Tongue (tissue), 2 donors: ENCODE data around the gene SH2B2. TPM values are rescaled to one million over a fixed set of nuclear protein-coding genes. Genes with fewer than 3 reads are reported as not detected.
A peak's percentile ranks its signal among the peaks of the same experiment; 100 is the strongest.
"Not testable (repeated sequence)": the region's sequence is repeated elsewhere in the genome, so short reads cannot be mapped to it uniquely, and the experiment has no call there.

Source experiments
- DNase-seq: peaks from one replicate; pipeline ENCODE4 v3.0.0-alpha.2; 2015
- total RNA-seq: library from RNA; depleted of rRNA; stranded (reverse); fragments of >200 nt; gene quantifications from one replicate; pipeline ENCODE4 v1.2.3, GENCODE V29; 2014

SH2B2 gene
- total RNA-seq, 1 donor from 2014 or later: 15.9 TPM

DNA sequence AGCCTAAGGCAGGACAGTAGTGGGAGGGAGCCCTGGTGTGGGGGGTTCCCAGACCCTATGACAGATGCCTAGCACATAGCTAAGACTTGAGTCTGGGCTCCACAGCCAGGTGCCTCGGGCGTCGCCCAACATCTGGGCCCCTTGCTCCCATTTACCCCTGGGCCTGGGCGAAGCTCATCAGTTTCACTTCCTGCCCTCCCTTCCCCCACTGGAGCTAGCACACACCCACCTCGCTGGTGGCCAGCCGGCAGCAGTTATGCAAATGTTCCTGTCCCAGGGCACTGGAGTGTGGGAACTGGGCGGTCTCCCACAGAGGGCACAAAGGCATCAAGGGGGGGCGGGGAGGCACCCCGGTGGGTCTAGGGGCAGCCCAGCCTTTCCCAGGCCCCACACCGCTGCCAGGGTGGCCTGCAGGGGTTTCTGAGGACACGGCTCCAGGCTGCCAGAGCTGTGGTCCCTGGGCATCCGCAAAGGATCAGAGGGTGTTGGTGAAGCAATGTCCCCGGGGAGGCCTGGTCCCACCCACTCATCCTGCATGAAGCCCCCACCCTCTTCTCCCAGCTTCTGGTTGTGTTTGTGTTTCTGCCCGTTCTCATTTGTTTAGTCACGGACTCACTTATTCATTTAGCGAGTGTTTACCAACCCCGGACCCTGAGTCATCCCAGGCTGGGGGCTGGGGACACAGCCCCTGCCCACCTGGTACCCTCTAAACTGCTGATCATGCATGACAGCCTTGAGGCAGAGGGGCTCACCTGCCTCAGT is 20.4 kb downstream of the SH2B2 start:
- peak; percentile 62 for DNase-seq

GRCh38 chr7:102310414-102310815 is 23.7 kb downstream of the SH2B2 start:
- DNase-seq: no peak

- DNase-seq: no peak
Measured at GRCh38 chr7:102312317-102312716, 25.6 kb downstream of the SH2B2 start.

DNA sequence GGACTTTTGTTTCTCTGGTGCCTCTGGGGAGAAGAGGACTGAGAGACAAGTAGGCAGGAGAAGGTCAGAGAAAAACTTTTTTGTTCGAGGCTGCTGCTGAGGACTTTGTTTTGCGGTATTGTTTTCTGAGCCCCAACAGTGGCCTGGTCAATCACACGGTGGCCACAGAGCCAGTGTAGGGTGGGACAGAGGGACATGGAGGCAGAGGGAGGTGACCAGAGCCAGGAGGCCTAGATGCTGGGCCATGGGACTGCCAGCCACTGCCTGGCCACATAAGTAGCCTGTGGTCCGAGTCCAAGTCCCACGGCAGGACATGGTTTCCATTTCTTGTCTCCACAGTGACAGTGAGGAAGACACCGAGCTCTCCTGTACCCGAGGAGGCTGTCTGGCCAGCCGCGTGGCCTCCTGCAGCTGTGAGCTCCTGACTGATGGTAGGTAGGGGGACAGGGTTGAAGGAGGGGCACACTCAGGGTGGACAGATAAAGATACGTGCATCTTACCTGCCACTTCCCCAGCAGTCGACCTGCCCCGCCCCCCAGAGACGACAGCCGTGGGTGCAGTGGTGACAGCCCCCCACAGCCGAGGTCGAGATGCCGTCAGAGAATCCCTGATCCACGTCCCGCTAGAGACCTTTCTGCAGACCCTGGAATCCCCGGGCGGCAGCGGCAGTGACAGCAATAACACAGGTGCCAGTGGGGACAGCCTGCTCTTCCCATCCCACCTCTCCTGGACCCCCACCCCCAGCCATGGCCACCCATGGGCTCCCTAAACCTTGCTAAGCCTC is 27.5 kb downstream of the SH2B2 start:
- DNase-seq: no peak

GRCh38 chr7:102317231-102318059 is 30.8 kb downstream of the SH2B2 start:
- no peak for DNase-seq

- DNase-seq: no peak
Measured at GRCh38 chr7:102318482-102318971, 31.9 kb downstream of the SH2B2 start.

DNA sequence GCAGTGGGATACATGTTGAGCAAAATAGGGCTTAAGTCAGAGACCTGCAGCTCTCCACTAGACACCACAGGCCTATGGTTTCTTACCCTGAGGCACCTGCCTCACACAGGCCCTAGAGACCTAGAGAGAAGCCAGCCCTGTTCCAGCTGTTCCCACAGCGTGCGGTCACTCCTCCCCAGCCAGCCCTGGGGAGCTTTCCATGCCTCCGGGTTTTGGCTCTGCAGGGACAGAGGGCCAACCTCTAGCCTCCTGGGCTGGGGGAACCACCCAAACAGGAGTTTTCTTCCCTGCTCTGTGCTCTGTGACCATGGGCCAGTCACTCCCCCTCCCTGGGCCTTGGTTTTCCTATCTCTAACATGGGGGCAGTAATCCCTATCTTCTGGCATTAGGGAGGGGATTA is 33.0 kb downstream of the SH2B2 start:
- DNase-seq: no peak

GRCh38 chr7:102320181-102320580 is 33.5 kb downstream of the SH2B2 start:
- DNase-seq: no peak

DNA sequence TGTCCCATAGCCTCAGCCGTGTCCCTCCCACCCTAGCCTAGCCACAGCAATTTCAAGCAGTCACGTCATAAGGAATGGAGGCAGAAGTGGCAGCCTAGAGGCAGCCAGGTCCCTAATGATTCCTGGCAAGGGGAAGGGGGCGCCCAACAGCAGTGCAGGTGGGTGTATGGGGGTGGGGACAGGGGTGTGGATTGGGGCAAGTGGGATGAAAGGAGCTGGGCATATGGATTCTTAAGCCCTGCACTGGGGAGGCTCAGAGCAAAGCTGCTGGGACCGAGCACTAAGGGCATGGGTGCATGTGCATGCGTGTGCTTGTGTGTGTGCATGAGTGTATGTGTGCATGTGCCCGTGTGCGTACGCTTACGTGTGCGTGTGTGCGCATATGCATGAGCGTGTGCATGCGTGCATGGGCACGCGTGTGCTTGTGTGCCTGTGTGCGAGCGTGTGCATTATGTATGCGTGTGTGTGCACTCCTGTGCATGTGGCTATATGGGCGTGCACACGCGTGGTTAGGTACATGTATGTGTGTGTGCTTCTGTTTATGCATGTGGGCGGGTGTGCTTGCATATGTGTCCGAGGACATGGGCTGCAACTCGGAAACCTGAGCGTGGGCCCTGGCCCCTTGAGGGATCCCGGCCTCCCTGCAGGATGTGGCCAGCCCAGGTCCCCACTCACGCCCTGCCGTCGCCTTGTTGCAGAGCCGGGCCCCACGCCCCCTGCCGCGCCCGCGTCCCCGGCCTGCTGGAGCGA is 34.1 kb downstream of the SH2B2 start:
- DNase-seq: no peak

- DNase-seq: peak; percentile 28
Measured at GRCh38 chr7:102321351-102322201, 34.9 kb downstream of the SH2B2 start.

GRCh38 chr7:102322202-102322715 is 35.6 kb downstream of the SH2B2 start:
- no peak for DNase-seq

DNA sequence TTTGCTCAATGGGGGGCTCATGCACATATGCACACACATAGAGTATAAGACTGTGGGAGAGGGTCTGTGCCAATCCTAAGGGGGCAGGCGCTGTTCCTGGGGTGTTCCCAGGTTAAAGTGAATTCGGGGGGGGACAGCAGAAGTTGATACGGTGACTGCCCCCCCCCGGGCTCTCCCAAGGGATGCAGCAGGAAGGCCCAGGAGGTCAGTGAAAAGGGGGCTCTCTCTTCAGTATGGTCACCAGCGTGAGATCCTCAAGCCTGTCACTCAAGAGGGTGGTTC is 37.2 kb downstream of the SH2B2 start:
- no peak for DNase-seq

DNA sequence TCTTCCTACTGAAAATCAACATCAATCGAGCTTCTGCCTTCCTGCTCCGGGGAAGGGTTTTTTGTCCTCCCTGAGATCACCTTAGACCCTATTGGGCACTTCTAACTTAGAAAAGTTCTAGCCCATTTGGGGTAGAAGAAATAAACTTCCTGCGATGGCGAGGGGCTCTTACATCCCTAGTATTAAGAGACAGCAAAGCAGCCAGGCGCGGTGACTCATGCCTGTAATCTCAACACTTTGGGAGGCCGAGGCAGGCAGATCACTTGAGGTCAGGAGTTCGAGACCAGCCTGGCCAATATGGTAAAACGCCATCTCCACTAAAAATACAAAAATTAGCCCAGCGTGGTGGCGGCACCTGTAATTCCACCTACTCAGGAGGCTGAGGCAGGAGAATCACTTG is 38.4 kb downstream of the SH2B2 start:
- DNase-seq: not testable (repeated sequence)

- DNase-seq: no peak
Measured at GRCh38 chr7:102326157-102326889, 39.7 kb downstream of the SH2B2 start.

DNA sequence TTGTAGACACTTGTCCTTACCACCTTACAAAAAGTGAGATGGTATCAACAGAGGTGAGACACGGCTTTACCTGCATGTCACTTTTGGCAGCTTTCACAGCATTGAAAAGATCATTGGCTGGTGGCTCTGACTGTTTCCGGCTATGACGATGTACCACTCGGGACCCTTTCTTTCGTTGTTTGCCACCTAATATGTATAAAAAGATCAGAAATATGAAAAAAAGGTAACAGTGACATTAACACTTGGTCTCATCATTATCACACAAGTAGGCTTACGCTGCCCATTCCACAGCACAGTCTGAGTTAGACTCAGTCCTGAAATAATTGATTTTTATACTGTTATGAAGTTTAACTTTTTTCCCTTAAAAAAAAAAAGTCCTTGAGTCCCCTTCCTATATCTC is 40.5 kb downstream of the SH2B2 start:
- not testable (repeated sequence) for DNase-seq

DNA sequence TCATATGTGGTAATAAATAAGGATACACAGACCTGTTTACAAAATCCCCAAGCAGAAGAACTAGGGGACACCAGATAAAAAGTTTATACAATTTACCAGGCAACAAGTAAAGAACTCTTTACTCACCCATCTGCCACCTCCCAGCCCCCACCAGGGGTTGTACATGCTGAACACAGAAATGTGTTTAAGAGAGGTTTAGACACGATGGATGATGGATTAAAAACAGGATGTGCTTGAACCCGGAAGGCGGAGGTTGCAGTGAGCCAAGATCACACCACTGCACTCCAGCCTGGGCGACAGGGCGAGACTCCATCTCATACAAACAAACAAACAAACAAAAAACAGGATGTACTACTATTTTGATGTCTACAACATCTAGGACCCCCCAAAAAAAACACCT is 42.2 kb downstream of the SH2B2 start:
- DNase-seq: not testable (repeated sequence)

- not testable (repeated sequence) for DNase-seq
Measured at GRCh38 chr7:102329366-102329765, 42.7 kb downstream of the SH2B2 start.

GRCh38 chr7:102330666-102331460 is 44.2 kb downstream of the SH2B2 start:
- DNase-seq: not testable (repeated sequence)

DNA sequence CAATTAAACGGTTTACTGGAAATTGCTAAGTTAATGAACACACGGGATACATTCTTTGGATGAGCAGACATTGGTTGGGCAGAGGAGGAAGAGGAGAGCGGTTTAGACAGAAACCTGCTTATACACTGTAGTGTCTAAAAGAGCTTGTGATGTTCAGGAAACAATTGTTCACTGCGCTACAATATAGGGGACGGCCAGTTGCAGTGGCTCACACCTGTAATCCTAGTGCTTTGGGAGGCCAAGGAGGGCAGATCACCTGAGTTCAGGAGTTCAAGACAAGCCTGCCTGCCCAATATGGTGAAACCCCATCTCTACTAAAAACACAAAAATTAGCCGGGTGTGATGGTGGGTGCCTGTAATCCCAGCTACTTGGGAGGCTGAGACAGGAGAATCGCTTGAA is 48.9 kb downstream of the SH2B2 start:
- not testable (repeated sequence) for DNase-seq
